ENCODE measurements around the gene UBE2U.

Gene UBE2U

GRCh38 chr1:64163431-64163830, 40.0 kb upstream of the UBE2U start:
- Histone ChIP-seq H3K23ac (ENCODE audit: low read length) (no peak overlapping the region), H2AK5ac (ENCODE audit: low read length) (no peak overlapping the region), H3K27me3 (ENCODE audit: insufficient read depth, low read length, poor library complexity) (no peaks in the 10 kb centered on the region), H3K18ac (ENCODE audit: low read length) (peak overlapping the region; percentile 19), H3K4me3 (ENCODE audit: low read length) (no peak overlapping the region), H3K56ac (ENCODE audit: low read length) (no peak overlapping the region), H2BK120ac (ENCODE audit: low read depth, low read length) (peak overlapping the region; percentile 37), H3K4ac (ENCODE audit: low read depth, low read length) (peak overlapping the region; percentile 75), H3K79me1 (ENCODE audit: low read length) (no peaks in the 10 kb centered on the region), H3K4me2 (ENCODE audit: low read length) (no peak overlapping the region), H3K36me3 (ENCODE audit: control insufficient read depth, insufficient read depth, low read length) (no peaks in the 10 kb centered on the region), H4K8ac (ENCODE audit: low read depth, low read length) (no peak overlapping the region), H3K9ac (ENCODE audit: low read length) (no peak overlapping the region), H3K79me2 (ENCODE audit: control insufficient read depth, insufficient read depth, low read length) (no peaks in the 10 kb centered on the region), H3K4me1 (ENCODE audit: control insufficient read depth, low read depth, low read length) (peaks cover 5% of the 10 kb centered on the region), H2BK5ac (ENCODE audit: low read length) (no peak overlapping the region), H3K27ac (ENCODE audit: low read depth, low read length) (no peak overlapping the region), H4K5ac (ENCODE audit: low read length) (no peak overlapping the region), H2BK15ac (replicated peaks; ENCODE audit: low read depth) (no peak overlapping the region)
- WGBS (ENCODE audit: extremely low coverage, insufficient coverage, low lambda C conversion rate): no CpG with 5 or more reads among the region's 4 CpGs
- DNase-seq: no peak

GRCh38 chr1:64163970-64164369, 39.5 kb upstream of the UBE2U start:
- Histone ChIP-seq H2BK120ac (ENCODE audit: low read depth, low read length) (no peak overlapping the region), H3K4me1 (ENCODE audit: control insufficient read depth, low read depth, low read length) (peaks cover 5% of the 10 kb centered on the region), H3K27ac (ENCODE audit: low read depth, low read length) (no peak overlapping the region), H2AK5ac (ENCODE audit: low read length) (no peak overlapping the region), H3K18ac (ENCODE audit: low read length) (peak overlapping the region; percentile 19), H3K9ac (ENCODE audit: low read length) (no peak overlapping the region), H3K4me3 (ENCODE audit: low read length) (no peak overlapping the region), H4K8ac (ENCODE audit: low read depth, low read length) (no peak overlapping the region), H2BK5ac (ENCODE audit: low read length) (no peak overlapping the region), H4K5ac (ENCODE audit: low read length) (no peak overlapping the region), H3K23ac (ENCODE audit: low read length) (no peak overlapping the region), H3K79me1 (ENCODE audit: low read length) (no peaks in the 10 kb centered on the region), H2BK15ac (replicated peaks; ENCODE audit: low read depth) (peak overlapping the region; percentile 85), H3K36me3 (ENCODE audit: control insufficient read depth, insufficient read depth, low read length) (no peaks in the 10 kb centered on the region), H3K27me3 (ENCODE audit: insufficient read depth, low read length, poor library complexity) (no peaks in the 10 kb centered on the region), H3K4ac (ENCODE audit: low read depth, low read length) (no peak overlapping the region), H3K79me2 (ENCODE audit: control insufficient read depth, insufficient read depth, low read length) (no peaks in the 10 kb centered on the region), H3K4me2 (ENCODE audit: low read length) (no peak overlapping the region), H3K56ac (ENCODE audit: low read length) (no peak overlapping the region)
- DNase-seq: peak; percentile 79
- WGBS (ENCODE audit: extremely low coverage, insufficient coverage, low lambda C conversion rate): no CpG with 5 or more reads among the region's 1 CpG

- no peak overlapping the region for H3K9ac ChIP-seq (ENCODE audit: low read length)
- H4K8ac ChIP-seq (ENCODE audit: low read depth, low read length): no peak overlapping the region
- H3K18ac ChIP-seq (ENCODE audit: low read length): no peak overlapping the region
- H2BK5ac ChIP-seq (ENCODE audit: low read length): no peak overlapping the region
- no peaks in the 10 kb centered on the region for H3K79me1 ChIP-seq (ENCODE audit: low read length)
- H2BK15ac ChIP-seq (replicated peaks; ENCODE audit: low read depth): no peak overlapping the region
- no peaks in the 10 kb centered on the region for H3K36me3 ChIP-seq (ENCODE audit: control insufficient read depth, insufficient read depth, low read length)
- H4K5ac ChIP-seq (ENCODE audit: low read length): no peak overlapping the region
- H3K23ac ChIP-seq (ENCODE audit: low read length): no peak overlapping the region
- H3K27me3 ChIP-seq (ENCODE audit: insufficient read depth, low read length, poor library complexity): no peaks in the 10 kb centered on the region
- DNase-seq: no peak
- no peak overlapping the region for H3K4me2 ChIP-seq (ENCODE audit: low read length)
- no peaks in the 10 kb centered on the region for H3K79me2 ChIP-seq (ENCODE audit: control insufficient read depth, insufficient read depth, low read length)
- peak overlapping the region; percentile 28 for H3K4ac ChIP-seq (ENCODE audit: low read depth, low read length)
- WGBS (ENCODE audit: extremely low coverage, insufficient coverage, low lambda C conversion rate): no CpG with 5 or more reads among the region's 3 CpGs
- no peak overlapping the region for H2BK120ac ChIP-seq (ENCODE audit: low read depth, low read length)
- no peak overlapping the region for H3K56ac ChIP-seq (ENCODE audit: low read length)
- H3K27ac ChIP-seq (ENCODE audit: low read depth, low read length): no peak overlapping the region
- no peak overlapping the region for H2AK5ac ChIP-seq (ENCODE audit: low read length)
- H3K4me1 ChIP-seq (ENCODE audit: control insufficient read depth, low read depth, low read length): peaks cover 7% of the 10 kb centered on the region
- no peak overlapping the region for H3K4me3 ChIP-seq (ENCODE audit: low read length)
Observed at GRCh38 chr1:64166629-64167028, 36.8 kb upstream of the UBE2U start.

GRCh38 chr1:64167176-64167575, 36.2 kb upstream of the UBE2U start:
- no peak overlapping the region for H3K4me3 ChIP-seq (ENCODE audit: low read length)
- DNase-seq: no peak
- no peak overlapping the region for H3K27ac ChIP-seq (ENCODE audit: low read depth, low read length)
- WGBS (ENCODE audit: extremely low coverage, insufficient coverage, low lambda C conversion rate): no CpG with 5 or more reads among the region's 2 CpGs
- no peak overlapping the region for H2BK120ac ChIP-seq (ENCODE audit: low read depth, low read length)
- H2AK5ac ChIP-seq (ENCODE audit: low read length): no peak overlapping the region
- no peaks in the 10 kb centered on the region for H3K79me2 ChIP-seq (ENCODE audit: control insufficient read depth, insufficient read depth, low read length)
- H3K18ac ChIP-seq (ENCODE audit: low read length): no peak overlapping the region
- no peak overlapping the region for H3K4ac ChIP-seq (ENCODE audit: low read depth, low read length)
- H3K36me3 ChIP-seq (ENCODE audit: control insufficient read depth, insufficient read depth, low read length): no peaks in the 10 kb centered on the region
- no peak overlapping the region for H3K56ac ChIP-seq (ENCODE audit: low read length)
- no peak overlapping the region for H3K9ac ChIP-seq (ENCODE audit: low read length)
- no peak overlapping the region for H2BK5ac ChIP-seq (ENCODE audit: low read length)
- no peaks in the 10 kb centered on the region for H3K79me1 ChIP-seq (ENCODE audit: low read length)
- no peak overlapping the region for H4K8ac ChIP-seq (ENCODE audit: low read depth, low read length)
- H4K5ac ChIP-seq (ENCODE audit: low read length): no peak overlapping the region
- no peaks in the 10 kb centered on the region for H3K27me3 ChIP-seq (ENCODE audit: insufficient read depth, low read length, poor library complexity)
- H2BK15ac ChIP-seq (replicated peaks; ENCODE audit: low read depth): no peak overlapping the region
- peaks cover 7% of the 10 kb centered on the region for H3K4me1 ChIP-seq (ENCODE audit: control insufficient read depth, low read depth, low read length)
- H3K23ac ChIP-seq (ENCODE audit: low read length): no peak overlapping the region
- H3K4me2 ChIP-seq (ENCODE audit: low read length): no peak overlapping the region

- Histone ChIP-seq H2AK5ac (ENCODE audit: low read length) (no peak overlapping the region), H3K4me2 (ENCODE audit: low read length) (no peak overlapping the region), H3K18ac (ENCODE audit: low read length) (peak overlapping the region; percentile 78), H3K4me1 (ENCODE audit: control insufficient read depth, low read depth, low read length) (peaks cover 12% of the 10 kb centered on the region), H2BK120ac (ENCODE audit: low read depth, low read length) (no peak overlapping the region), H3K27ac (ENCODE audit: low read depth, low read length) (peak overlapping the region; percentile 51), H3K79me2 (ENCODE audit: control insufficient read depth, insufficient read depth, low read length) (no peaks in the 10 kb centered on the region), H4K5ac (ENCODE audit: low read length) (no peak overlapping the region), H3K27me3 (ENCODE audit: insufficient read depth, low read length, poor library complexity) (no peaks in the 10 kb centered on the region), H2BK15ac (replicated peaks; ENCODE audit: low read depth) (no peak overlapping the region), H3K23ac (ENCODE audit: low read length) (no peak overlapping the region), H3K9ac (ENCODE audit: low read length) (no peak overlapping the region), H3K4ac (ENCODE audit: low read depth, low read length) (peak overlapping the region; percentile 78), H3K56ac (ENCODE audit: low read length) (peak overlapping the region; percentile 29), H4K8ac (ENCODE audit: low read depth, low read length) (no peak overlapping the region), H3K4me3 (ENCODE audit: low read length) (no peak overlapping the region), H3K79me1 (ENCODE audit: low read length) (no peaks in the 10 kb centered on the region), H3K36me3 (ENCODE audit: control insufficient read depth, insufficient read depth, low read length) (no peaks in the 10 kb centered on the region), H2BK5ac (ENCODE audit: low read length) (peak overlapping the region; percentile 11)
- DNase-seq: no peak
- no CpG with 5 or more reads among the region's 1 CpG for WGBS (ENCODE audit: extremely low coverage, insufficient coverage, low lambda C conversion rate)
Observed at GRCh38 chr1:64171246-64171645, 32.2 kb upstream of the UBE2U start.

GRCh38 chr1:64171797-64172281, 31.6 kb upstream of the UBE2U start:
- H2BK5ac ChIP-seq (ENCODE audit: low read length): peak overlapping the region; percentile 11
- peak; percentile 80 for DNase-seq

More at GRCh38 chr1:64171797-64172281, 31.6 kb upstream of the UBE2U start:
- Histone ChIP-seq H3K27ac (ENCODE audit: low read depth, low read length) (peak overlapping the region; percentile 51), H3K18ac (ENCODE audit: low read length) (peak overlapping the region; percentile 78), H2BK15ac (replicated peaks; ENCODE audit: low read depth) (peak overlapping the region; percentile 45), H3K56ac (ENCODE audit: low read length) (peak overlapping the region; percentile 29), H2BK120ac (ENCODE audit: low read depth, low read length) (no peak overlapping the region), H3K23ac (ENCODE audit: low read length) (no peak overlapping the region), H3K4me1 (ENCODE audit: control insufficient read depth, low read depth, low read length) (peaks cover 12% of the 10 kb centered on the region), H3K9ac (ENCODE audit: low read length) (no peak overlapping the region), H3K4me3 (ENCODE audit: low read length) (no peak overlapping the region), H3K4ac (ENCODE audit: low read depth, low read length) (no peak overlapping the region), H3K4me2 (ENCODE audit: low read length) (no peak overlapping the region), H4K8ac (ENCODE audit: low read depth, low read length) (no peak overlapping the region), H3K79me2 (ENCODE audit: control insufficient read depth, insufficient read depth, low read length) (no peaks in the 10 kb centered on the region), H2AK5ac (ENCODE audit: low read length) (no peak overlapping the region), H4K5ac (ENCODE audit: low read length) (no peak overlapping the region), H3K27me3 (ENCODE audit: insufficient read depth, low read length, poor library complexity) (no peaks in the 10 kb centered on the region), H3K79me1 (ENCODE audit: low read length) (no peaks in the 10 kb centered on the region), H3K36me3 (ENCODE audit: control insufficient read depth, insufficient read depth, low read length) (no peaks in the 10 kb centered on the region)
- no CpG with 5 or more reads among the region's 3 CpGs for WGBS (ENCODE audit: extremely low coverage, insufficient coverage, low lambda C conversion rate)

Data from mesendoderm (in vitro differentiated cells).